Upper lobe of left lung (tissue), 6 donors: Measurements from ENCODE around the gene CYB5A. TPM values are rescaled to one million over a fixed set of nuclear protein-coding genes. Genes with fewer than 3 reads are reported as not detected.
A peak's percentile ranks its signal among the peaks of the same experiment; 100 is the strongest.

Source experiments
- ATAC-seq, 2 donors: fragments of 200-7000 bp; cut with Tn5 transposase; one replicate each; pipeline ENCODE4 v1.9.1; 2022; ENCODE audit warnings: mild to moderate bottlenecking in 2 of 2, moderate library complexity in 2 of 2; ENCODE audit not compliant: low FRiP score in 2 of 2
- DNase-seq, 2 donors: peaks; one replicate each; pipeline ENCODE4 v3.0.0-alpha.2; 2019 to 2020
- H3K27ac ChIP-seq, 4 donors: fragments of 200-600 bp; sonication (generic); one replicate each; pipeline ENCODE4 v1.5.1; 2016 to 2019
- H3K27me3 ChIP-seq, 4 donors: fragments of 200-600 bp; sonication (generic); one replicate each; pipeline ENCODE4 v1.5.1; 2017 to 2019
- H3K36me3 ChIP-seq, 4 donors: fragments of 200-600 bp; sonication (generic); one replicate each; pipeline ENCODE4 v1.5.1; 2016 to 2019
- H3K4me1 ChIP-seq, 4 donors: fragments of 200-600 bp; sonication (generic); one replicate each; pipeline ENCODE4 v1.5.1; 2018 to 2019
- H3K4me3 ChIP-seq, 4 donors: fragments of 200-600 bp; sonication (generic); one replicate each; pipeline ENCODE4 v1.5.1; 2017 to 2019; ENCODE audit warnings: mild to moderate bottlenecking in 2 of 4, moderate library complexity in 1 of 4
- H3K9me3 ChIP-seq, 4 donors: fragments of 200-600 bp; sonication (generic); one replicate each; pipeline ENCODE4 v1.5.1; 2018 to 2019
- EP300 ChIP-seq, 4 donors: sonication (generic); formaldehyde crosslinking; IDR thresholded peaks; one replicate each; pipeline ENCODE4 v1.5.1; 2017; ENCODE audit warnings: antibody characterized with exemption in 4 of 4, control low read depth in 2 of 4
- POLR2A ChIP-seq, 4 donors: fragments of 450-650 bp; IDR thresholded peaks; one replicate each; pipeline ENCODE4 v1.5.1; 2016 to 2017; ENCODE audit warnings: antibody characterized with exemption in 4 of 4, mild to moderate bottlenecking in 2 of 4
- POLR2AphosphoS5 ChIP-seq, 2 donors: sonication (generic); formaldehyde crosslinking; IDR thresholded peaks; one replicate each; pipeline ENCODE4 v1.5.1; 2017; ENCODE audit warnings: antibody characterized with exemption in 2 of 2
- WGBS, 2 donors: methylation state at CpG; one replicate each; pipeline ENCODE4 v1.1.5; 2017 to 2018; 5-methylcytosine and 5-hydroxymethylcytosine counted together
- total RNA-seq, 6 donors: library from RNA; depleted of rRNA in 4 of 6; stranded (reverse); fragments of >200 nt in 4 of 6; gene quantifications; one replicate each; pipeline versions ENCODE4 v1.1.0 to v1.2.1, GENCODE V29; 2016 to 2021
- TF ChIP-seq, protein P1 (sequence below), 6 experiments: fragments of 450-650 bp in 4 of 6; fragments of 200-600 bp in 2 of 6; sonication (generic) in 2 of 6; IDR thresholded peaks; one replicate each; pipeline ENCODE4 v1.5.1; 2016 to 2019; ENCODE audit warnings: antibody characterized with exemption in 6 of 6
- donor health status: DM: no; HTN: no; CAD: no; lungs with moderate emphysema.
- donor health status: DM: no; HTN: yes; CAD: no; lungs with severe emphysema.

The CYB5A gene
- total RNA-seq, 6 donors from 2014 or later = 291 to 729 (median 637) TPM

DNA sequence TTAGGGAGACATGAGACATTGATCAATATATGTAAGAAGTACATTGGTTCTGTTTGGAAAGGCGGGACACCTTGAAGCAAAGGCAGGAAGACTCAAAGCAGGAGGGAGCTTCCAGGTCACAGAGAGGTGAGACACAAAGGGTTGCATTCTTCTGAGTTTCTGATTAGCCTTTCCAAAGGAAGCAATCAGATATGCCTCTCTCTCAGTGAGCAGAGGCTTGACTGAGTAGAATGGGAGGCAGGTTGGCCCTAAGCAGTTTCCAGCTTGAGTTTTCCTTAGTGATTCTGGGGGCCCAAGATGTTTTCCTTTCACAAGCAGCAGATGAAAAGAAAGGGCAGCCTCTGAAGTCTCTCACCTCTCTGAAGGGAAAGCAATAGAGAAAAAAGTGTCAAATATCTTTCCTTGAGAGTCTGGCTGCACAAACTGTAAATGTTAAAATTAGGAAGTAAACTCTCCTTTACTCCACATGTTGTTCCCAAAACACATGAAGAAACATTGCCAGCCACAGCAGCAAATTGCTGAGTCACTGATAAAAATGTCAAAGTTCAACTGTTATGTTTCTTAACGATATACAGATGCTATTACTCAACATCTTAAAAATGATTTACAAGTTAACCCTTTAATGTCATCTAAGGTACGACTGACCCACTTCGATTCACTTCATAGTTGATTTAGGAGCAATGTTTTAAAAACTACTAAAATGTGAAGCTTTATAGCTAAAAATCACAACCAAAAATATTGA, 40.3 kb downstream of the CYB5A start:
- WGBS, 2 donors = 49 to 52% methylated on average over 4 of the region's 4 CpGs
- peak in 1 of 2 donors; percentile 54 for ATAC-seq
- DNase-seq = no peak
- TF ChIP-seq EP300 (IDR thresholded peaks at IDR 0.05) (peak in 1 of 4 donors; percentile 23), POLR2AphosphoS5 (IDR thresholded peaks at IDR 0.05) (peak in 1 of 2 donors; percentile 64), POLR2A (IDR thresholded peaks at IDR 0.05) (no peak)
- TF ChIP-seq, protein P1, sequence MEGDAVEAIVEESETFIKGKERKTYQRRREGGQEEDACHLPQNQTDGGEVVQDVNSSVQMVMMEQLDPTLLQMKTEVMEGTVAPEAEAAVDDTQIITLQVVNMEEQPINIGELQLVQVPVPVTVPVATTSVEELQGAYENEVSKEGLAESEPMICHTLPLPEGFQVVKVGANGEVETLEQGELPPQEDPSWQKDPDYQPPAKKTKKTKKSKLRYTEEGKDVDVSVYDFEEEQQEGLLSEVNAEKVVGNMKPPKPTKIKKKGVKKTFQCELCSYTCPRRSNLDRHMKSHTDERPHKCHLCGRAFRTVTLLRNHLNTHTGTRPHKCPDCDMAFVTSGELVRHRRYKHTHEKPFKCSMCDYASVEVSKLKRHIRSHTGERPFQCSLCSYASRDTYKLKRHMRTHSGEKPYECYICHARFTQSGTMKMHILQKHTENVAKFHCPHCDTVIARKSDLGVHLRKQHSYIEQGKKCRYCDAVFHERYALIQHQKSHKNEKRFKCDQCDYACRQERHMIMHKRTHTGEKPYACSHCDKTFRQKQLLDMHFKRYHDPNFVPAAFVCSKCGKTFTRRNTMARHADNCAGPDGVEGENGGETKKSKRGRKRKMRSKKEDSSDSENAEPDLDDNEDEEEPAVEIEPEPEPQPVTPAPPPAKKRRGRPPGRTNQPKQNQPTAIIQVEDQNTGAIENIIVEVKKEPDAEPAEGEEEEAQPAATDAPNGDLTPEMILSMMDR (IDR thresholded peaks at IDR 0.05) = no peak
- Histone ChIP-seq H3K27me3 (no peaks in the 10 kb centered on the region), H3K4me1 (peaks cover 51 to 71% (median 64%) of the 10 kb centered on the region in 4 donors), H3K9me3 (no peaks in the 10 kb centered on the region), H3K4me3 (no peak overlapping the region), H3K36me3 (peaks cover 0 to 29% (median 5%) of the 10 kb centered on the region in 4 donors), H3K27ac (peak overlapping the region; percentile 50 to 74 (median 66))

DNA sequence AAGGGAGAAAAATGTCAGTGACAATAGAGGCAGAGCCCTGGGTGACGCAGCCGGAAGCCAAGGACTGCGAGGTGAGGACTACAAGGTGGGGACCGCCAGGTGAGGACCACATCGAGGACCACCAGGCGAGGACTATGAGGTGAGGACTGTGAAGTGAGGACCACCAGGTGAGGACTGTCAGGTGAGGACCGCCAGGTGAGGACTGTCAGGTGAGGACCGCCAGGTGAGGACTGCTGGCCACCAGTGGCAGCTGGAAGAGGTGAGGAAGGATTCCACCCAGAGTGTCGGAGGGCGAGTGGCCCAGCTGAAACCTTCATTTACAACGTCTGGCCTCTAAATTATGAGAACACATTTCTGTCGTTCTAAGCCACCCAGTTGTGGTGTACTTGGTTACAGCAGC, 41.6 kb downstream of the CYB5A start:
- Histone ChIP-seq H3K4me1 (peaks cover 38 to 57% (median 51%) of the 10 kb centered on the region in 4 donors), H3K36me3 (peaks cover 0 to 28% (median 5%) of the 10 kb centered on the region in 4 donors), H3K9me3 (no peaks in the 10 kb centered on the region), H3K27me3 (no peaks in the 10 kb centered on the region), H3K4me3 (no peak overlapping the region), H3K27ac (peak overlapping the region; percentile 23 to 74 (median 58))
- DNase-seq (no peak), ATAC-seq (no peak)
- TF ChIP-seq POLR2A (IDR thresholded peaks at IDR 0.05) = peak in 1 of 4 donors; percentile 11
- TF ChIP-seq, protein P1 (IDR thresholded peaks at IDR 0.05) = no peak
- 91 to 92% methylated on average over 11 to 12 of the region's 12 CpGs for WGBS, 2 donors

DNA sequence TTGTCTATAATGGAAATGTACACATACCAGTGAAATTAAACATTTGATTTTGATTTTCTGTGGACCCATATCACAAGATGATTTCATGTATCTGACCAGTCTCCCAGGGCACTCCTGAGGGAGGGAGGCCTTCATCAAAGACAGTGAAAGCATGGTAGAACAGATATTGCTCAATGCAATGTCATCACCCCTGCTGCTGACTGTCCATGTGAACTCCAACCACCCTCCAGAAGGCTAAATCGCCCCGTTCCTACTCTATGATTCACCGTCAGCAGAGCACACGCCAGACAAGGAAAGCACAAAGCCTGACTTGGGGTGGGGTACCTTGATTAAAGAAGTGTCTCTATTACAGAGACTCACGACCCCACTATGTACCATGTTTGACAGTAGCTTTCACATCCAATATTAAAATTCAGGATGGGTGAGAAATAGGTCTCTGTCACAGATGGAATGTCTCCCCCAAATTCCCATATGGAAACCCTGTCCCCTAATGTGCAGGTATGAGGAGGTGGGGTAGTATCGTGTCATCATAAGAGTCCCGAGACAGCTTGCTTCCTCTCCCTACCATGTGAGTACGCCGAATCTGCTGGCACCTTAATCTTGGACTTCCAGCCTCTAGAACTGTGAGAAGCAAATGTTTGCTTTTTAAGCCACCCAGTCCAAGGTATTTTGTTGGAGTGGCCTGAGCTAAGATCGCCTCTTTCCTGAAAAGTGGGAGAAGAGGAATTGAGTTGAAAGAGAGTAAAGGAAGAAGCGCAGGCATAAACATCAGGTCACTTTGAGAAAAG, 42.4 kb downstream of the CYB5A start:
- Histone ChIP-seq H3K36me3 (peaks cover 0 to 27% (median 5%) of the 10 kb centered on the region in 4 donors), H3K9me3 (no peaks in the 10 kb centered on the region), H3K27ac (peak overlapping the region; percentile 23 to 74 (median 58)), H3K4me1 (peaks cover 32 to 52% (median 46%) of the 10 kb centered on the region in 4 donors), H3K27me3 (no peaks in the 10 kb centered on the region), H3K4me3 (no peak overlapping the region)
- TF ChIP-seq POLR2A (IDR thresholded peaks at IDR 0.05) (peak in 1 of 4 donors; percentile 18), POLR2AphosphoS5 (IDR thresholded peaks at IDR 0.05) (peak; percentile 52 to 56), EP300 (IDR thresholded peaks at IDR 0.05) (peak in 1 of 4 donors; percentile 65)
- TF ChIP-seq, protein P1 (IDR thresholded peaks at IDR 0.05) = peak in 1 of 6 experiments; percentile 3
- peak; percentile 75 to 91 for ATAC-seq
- peak in 1 of 2 donors; percentile 73 for DNase-seq
- WGBS, 2 donors = 73 to 80% methylated on average over 11 of the region's 11 CpGs

DNA sequence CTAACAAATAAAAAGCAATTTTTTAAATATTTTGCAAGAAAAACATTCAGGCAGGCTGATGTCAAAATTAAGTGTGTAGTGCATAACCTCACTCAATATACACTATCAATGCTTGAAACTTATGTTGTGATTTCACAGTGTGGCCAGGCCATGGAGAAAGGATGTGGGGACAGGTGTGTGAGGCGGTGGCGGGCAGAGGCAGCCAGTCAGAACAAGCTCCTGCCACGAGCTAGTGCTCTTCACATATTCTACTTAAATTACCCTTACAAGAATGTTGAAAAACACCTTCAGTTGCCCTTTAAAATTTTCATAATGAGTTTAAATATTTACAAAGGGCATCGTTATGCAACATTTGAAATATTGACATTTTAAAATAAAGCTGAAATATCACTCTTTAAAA, 43.2 kb downstream of the CYB5A start:
- no peak overlapping the region for H3K4me3 ChIP-seq
- DNase-seq (peak in 1 of 2 donors; percentile 71), ATAC-seq (peak; percentile 18 to 77)
- H3K9me3 ChIP-seq = no peaks in the 10 kb centered on the region
- TF ChIP-seq EP300 (IDR thresholded peaks at IDR 0.05) (peak in 1 of 4 donors; percentile 39), POLR2AphosphoS5 (IDR thresholded peaks at IDR 0.05) (no peak)
- peaks cover 0 to 26% (median 5%) of the 10 kb centered on the region in 4 donors for H3K36me3 ChIP-seq
- H3K4me1 ChIP-seq = peaks cover 32 to 49% (median 46%) of the 10 kb centered on the region in 4 donors
- 46 to 49% methylated on average over 4 of the region's 4 CpGs for WGBS, 2 donors
- peak overlapping the region; percentile 43 to 74 (median 58) for H3K27ac ChIP-seq
- H3K27me3 ChIP-seq = no peaks in the 10 kb centered on the region

DNA sequence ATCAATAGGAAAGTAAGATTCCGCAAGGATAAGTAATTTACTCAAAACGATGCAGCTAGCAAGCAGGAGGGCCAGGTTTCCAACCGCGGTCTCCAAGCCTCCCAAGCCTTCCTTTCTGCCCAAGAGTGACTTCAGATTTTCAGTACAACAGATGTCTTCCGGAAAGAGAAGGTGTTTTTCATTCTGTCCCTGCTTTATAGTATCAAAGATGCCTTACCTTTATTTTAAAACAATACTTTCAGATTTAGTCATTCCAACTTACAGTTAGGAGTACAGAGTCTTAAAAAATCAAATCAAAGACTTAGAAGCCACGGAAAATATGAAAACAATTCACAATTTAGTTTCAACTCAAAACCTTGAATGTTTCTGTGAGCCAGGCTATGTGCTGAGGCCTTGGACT, 43.6 kb downstream of the CYB5A start:
- Histone ChIP-seq H3K27ac (peak overlapping the region in 3 of 4 donors; percentile 43 to 74 (median 69)), H3K9me3 (no peaks in the 10 kb centered on the region), H3K27me3 (no peaks in the 10 kb centered on the region), H3K4me1 (peaks cover 32 to 52% (median 48%) of the 10 kb centered on the region in 4 donors), H3K36me3 (peaks cover 0 to 22% (median 5%) of the 10 kb centered on the region in 4 donors), H3K4me3 (no peak overlapping the region)
- TF ChIP-seq POLR2AphosphoS5 (IDR thresholded peaks at IDR 0.05) = no peak
- TF ChIP-seq, protein P1 (IDR thresholded peaks at IDR 0.05) = no peak
- 88 to 90% methylated on average over 6 of the region's 6 CpGs for WGBS, 2 donors
- ATAC-seq (no peak), DNase-seq (no peak)
